PFSK-1 (cell line): ENCODE measurements around the gene ATL1.

ENCODE experiments used
- FOXP2 ChIP-seq: optimal IDR thresholded peaks from 2 replicates; pipeline ENCODE3; 2011; ENCODE audit warnings: borderline replicate concordance, control low read depth, inconsistent platforms; ENCODE audit not compliant: insufficient read depth; ENCODE audit errors: extremely low read length, extremely low read depth
- POLR2AphosphoS5 ChIP-seq: IDR thresholded peaks from 2 replicates; pipeline ENCODE4 v1.6.1; 2012; ENCODE audit warnings: low read depth, mild to moderate bottlenecking, control low read depth, low read length, moderate library complexity
- SIN3A ChIP-seq: IDR thresholded peaks from 2 replicates; pipeline ENCODE4 v1.6.1; 2012; ENCODE audit warnings: mild to moderate bottlenecking, low read length, moderate library complexity, borderline replicate concordance; ENCODE audit not compliant: insufficient read depth
- TAF1 ChIP-seq: IDR thresholded peaks from 2 replicates; pipeline ENCODE4 v1.6.1; 2012; ENCODE audit warnings: low read length, control low read depth, borderline replicate concordance; ENCODE audit not compliant: insufficient read depth
- TF ChIP-seq, protein P1 (sequence below), 2 experiments: IDR thresholded peaks; 2 replicates each; pipeline versions ENCODE4 v1.6.1 to v1.8.0; 2011 to 2012; ENCODE audit warnings: low read depth in 2 of 2, low read length in 2 of 2, control low read depth in 1 of 2, inconsistent platforms in 1 of 2, mild to moderate bottlenecking in 1 of 2, moderate library complexity in 1 of 2; ENCODE audit not compliant: insufficient read depth in 1 of 2

The ATL1 gene

DNA sequence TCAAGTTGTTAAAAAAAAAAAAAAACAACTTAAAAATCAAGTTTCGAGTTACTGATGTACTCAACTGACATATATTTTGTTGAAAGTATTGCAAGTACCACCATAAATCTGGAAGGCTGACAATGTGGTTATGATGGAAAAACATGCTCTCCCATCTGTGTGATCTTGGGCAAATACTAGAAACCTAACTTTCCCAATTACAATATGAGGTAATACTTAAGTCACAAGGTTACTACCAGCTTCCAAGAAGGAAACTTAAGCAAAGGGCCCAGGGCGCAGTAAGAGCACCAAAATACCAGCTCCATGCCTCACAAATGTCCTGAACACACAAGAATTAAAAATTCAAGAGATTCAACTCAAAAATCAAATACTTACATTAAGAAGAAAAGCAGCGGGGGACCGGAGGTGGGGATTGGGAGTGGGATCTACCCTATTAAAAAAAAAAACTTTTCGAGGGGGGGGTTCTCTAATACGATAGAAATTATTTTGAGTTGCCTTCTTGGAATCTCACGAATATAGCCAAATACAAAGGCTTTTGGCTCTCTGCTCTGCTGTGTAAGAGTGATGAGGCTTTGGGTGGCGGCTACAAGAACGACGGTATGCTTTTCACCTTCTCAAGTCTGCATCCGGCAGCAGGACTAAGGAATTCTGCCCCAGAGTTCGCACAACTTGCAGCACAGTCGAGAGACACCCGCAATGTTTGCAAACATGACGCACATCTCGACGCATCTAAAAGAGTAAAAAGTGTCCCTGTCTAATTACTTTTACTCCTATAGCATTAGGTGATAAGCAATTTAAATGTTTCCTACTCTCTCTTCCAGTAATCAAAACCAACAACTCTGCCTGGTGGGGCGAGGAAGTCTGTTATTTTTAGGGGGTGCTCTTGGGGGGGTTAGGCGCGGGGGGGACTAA is 107.1 kb downstream of the ATL1 start:
- TF ChIP-seq SIN3A (no peak), FOXP2 (no peak), POLR2AphosphoS5 (no peak), TAF1 (no peak)
- TF ChIP-seq, protein P1, sequence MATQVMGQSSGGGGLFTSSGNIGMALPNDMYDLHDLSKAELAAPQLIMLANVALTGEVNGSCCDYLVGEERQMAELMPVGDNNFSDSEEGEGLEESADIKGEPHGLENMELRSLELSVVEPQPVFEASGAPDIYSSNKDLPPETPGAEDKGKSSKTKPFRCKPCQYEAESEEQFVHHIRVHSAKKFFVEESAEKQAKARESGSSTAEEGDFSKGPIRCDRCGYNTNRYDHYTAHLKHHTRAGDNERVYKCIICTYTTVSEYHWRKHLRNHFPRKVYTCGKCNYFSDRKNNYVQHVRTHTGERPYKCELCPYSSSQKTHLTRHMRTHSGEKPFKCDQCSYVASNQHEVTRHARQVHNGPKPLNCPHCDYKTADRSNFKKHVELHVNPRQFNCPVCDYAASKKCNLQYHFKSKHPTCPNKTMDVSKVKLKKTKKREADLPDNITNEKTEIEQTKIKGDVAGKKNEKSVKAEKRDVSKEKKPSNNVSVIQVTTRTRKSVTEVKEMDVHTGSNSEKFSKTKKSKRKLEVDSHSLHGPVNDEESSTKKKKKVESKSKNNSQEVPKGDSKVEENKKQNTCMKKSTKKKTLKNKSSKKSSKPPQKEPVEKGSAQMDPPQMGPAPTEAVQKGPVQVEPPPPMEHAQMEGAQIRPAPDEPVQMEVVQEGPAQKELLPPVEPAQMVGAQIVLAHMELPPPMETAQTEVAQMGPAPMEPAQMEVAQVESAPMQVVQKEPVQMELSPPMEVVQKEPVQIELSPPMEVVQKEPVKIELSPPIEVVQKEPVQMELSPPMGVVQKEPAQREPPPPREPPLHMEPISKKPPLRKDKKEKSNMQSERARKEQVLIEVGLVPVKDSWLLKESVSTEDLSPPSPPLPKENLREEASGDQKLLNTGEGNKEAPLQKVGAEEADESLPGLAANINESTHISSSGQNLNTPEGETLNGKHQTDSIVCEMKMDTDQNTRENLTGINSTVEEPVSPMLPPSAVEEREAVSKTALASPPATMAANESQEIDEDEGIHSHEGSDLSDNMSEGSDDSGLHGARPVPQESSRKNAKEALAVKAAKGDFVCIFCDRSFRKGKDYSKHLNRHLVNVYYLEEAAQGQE (IDR thresholded peaks at IDR 0.05; ENCODE audit: insufficient read depth in 1 of 2, low read depth in 2 of 2, low read length in 2 of 2) = no peak

DNA sequence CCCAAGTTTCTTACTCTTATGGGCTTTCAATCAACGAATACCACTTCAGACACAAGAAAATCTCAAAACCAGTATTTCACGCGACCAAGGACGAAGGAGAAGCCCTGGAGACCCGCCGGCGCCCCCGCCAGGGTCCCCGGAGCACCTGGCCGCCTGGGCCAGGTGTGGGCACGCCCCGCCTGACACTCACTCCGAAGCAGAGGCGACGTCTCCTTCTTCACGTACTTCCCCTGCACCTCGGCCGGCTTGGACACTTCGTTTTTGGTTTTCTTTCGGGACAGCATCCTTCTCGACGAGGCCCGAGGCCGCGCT is 107.7 kb downstream of the ATL1 start:
- TF ChIP-seq, protein P1 (IDR thresholded peaks at IDR 0.05; ENCODE audit: insufficient read depth in 1 of 2, low read depth in 2 of 2, low read length in 2 of 2) = no peak
- no peak for TF ChIP-seq FOXP2
- no peak for TF ChIP-seq TAF1

DNA sequence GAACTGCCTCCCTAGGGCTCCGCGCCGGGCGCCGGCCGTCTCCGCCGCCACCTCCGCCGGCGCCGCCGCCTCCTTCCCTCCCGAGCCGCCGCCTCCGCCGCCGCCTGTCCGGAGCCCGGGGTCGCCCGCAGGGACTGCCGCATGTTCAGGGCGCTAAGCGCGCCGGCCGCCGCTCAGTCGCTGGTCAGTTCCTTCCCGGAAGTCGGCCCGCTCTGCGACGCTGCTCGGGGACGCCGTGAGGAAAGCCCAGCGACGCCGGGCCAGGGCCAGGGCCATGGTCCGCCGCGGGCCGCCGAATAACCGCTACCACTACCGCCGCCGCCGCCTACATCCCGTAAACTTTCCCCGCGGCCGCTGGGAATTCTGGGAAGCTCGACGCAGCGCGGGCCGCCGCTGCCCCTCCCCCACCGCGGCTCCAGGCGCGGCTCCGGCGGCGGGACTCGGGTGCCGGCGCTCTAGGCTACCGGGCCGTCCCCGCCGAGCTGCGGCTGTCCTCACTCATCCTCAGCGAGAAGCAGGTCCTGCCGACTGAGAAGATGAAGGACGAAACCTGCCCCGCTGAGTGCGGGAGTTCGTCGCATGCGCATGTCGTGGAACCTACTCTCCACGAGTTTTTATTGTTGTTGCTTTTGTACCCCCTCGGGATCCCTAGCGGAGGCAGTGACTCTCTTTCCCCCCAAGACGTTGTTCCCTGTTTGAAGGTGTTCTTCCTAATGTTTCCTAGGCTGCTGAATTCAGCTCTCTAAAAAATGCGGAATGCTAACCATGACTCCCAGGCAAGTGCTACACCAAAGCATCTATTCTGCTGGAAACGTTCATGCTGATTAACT is 108.3 kb downstream of the ATL1 start, which contains the start of gene SAV1:
SAV1 (minus strand) TSS at position 311 of the 830 bp plus-strand sequence. CDS start 339 bp downstream, outside the sequence.
- TF ChIP-seq POLR2AphosphoS5 (peak; percentile 74; the same call in 1 of the 2 replicates), TAF1 (0 out of 2 replicates have a peak, but pooled peaks have one; percentile 24), FOXP2 (peak; percentile 10), SIN3A (peak; percentile 46; the same call in 1 of the 2 replicates)
- TF ChIP-seq, protein P1 (IDR thresholded peaks at IDR 0.05; ENCODE audit: insufficient read depth in 1 of 2, low read depth in 2 of 2, low read length in 2 of 2) = no peak

DNA sequence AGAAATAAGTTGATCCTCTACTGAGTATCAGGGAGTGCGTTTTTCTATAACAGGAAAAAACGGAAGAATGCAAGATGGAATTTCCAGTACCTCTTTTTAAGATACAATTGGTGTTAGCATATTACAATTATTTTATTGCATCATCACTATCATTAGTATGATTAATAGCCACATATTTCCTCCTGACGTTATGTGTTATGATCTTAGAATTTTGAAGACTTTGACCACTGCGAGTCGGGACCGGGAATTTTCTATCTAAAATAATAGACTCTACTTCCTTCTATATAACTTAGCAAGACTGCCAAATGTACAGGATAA is 108.8 kb downstream of the ATL1 start:
- TF ChIP-seq TAF1 = no peak
- no peak for TF ChIP-seq SIN3A
- no peak for TF ChIP-seq POLR2AphosphoS5
- no peak for TF ChIP-seq FOXP2
- TF ChIP-seq, protein P1 (IDR thresholded peaks at IDR 0.05; ENCODE audit: insufficient read depth in 1 of 2, low read depth in 2 of 2, low read length in 2 of 2) = no peak
